Activated gamma-delta T cell treated with anti-CD3 and anti-CD28 coated beads, Interleukin-2, amount 50 U/mL, for 16 hours (primary cell): ENCODE results near the gene PBX2.

Experiments
- DNase-seq: peaks from one replicate; pipeline ENCODE4 v3.0.0-alpha.2; 2020; ENCODE audit warnings: low read depth

Gene PBX2

GRCh38 chr6:32170294-32170693 lies 19.7 kb downstream of the PBX2 start:
- no peak for DNase-seq

- DNase-seq = no peak
These were observed 21.0 kb downstream of the PBX2 start for GRCh38 chr6:32168807-32169591.

DNA sequence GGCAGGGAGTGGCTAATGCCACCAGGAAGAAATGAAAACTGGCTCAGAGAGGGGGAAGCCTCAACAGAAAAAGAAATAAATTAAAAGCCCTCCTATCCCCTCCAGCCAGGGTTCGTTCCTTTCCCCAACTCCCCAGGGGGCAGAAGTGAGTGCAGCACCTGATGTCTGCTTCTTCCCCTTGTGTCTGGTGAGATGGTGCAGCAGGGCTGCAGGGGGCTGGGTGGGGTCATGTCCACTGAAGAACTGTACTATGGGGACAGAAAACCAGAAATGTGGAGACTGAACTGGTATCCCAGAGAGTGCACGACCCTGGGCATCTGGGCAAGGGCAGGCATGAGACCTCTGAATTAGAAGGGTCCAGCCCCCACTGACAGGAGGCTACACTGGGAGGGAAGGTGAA lies 21.7 kb downstream of the PBX2 start:
- no peak for DNase-seq

GRCh38 chr6:32167761-32168262 lies 22.2 kb downstream of the PBX2 start:
- DNase-seq = no peak

GRCh38 chr6:32167154-32167760 lies 22.7 kb downstream of the PBX2 start:
- DNase-seq = no peak

DNA sequence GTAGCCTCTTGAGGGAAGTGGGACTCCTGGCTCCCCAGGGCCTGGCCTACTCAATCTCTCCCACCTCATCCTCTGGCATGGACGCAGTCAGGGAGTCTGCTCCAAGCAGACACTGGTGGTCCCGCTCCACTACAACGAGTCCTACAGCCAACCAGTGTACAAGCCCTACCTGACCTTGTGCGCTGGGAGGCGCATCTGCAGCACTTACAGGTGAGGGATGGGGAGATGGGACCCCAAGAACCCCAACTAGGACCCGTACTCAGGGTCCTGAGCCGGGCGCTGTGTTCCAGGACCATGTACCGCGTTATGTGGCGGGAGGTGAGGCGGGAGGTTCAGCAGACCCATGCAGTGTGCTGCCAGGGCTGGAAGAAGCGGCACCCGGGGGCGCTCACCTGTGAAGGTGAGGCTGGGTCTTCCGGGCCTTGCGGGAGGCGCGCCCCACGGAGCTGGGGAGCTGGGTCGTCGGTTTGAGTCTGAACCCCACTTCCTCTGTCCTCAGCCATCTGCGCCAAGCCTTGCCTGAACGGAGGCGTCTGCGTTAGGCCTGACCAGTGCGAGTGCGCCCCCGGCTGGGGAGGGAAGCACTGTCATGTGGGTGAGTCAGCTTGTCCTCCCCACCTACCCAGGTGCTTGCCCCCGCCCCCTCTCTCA lies 23.5 kb downstream of the PBX2 start:
- no peak for DNase-seq

- DNase-seq = no peak
These were observed 25.7 kb downstream of the PBX2 start, which contains the start of gene EGFL8 for GRCh38 chr6:32164295-32164694. TSS of gene EGFL8 (plus strand) at chr6:32164595. CDS start at chr6:32166166, 1,571 bp downstream.

- DNase-seq = no peak
These were observed 26.3 kb downstream of the PBX2 start for GRCh38 chr6:32163559-32164258.

DNA sequence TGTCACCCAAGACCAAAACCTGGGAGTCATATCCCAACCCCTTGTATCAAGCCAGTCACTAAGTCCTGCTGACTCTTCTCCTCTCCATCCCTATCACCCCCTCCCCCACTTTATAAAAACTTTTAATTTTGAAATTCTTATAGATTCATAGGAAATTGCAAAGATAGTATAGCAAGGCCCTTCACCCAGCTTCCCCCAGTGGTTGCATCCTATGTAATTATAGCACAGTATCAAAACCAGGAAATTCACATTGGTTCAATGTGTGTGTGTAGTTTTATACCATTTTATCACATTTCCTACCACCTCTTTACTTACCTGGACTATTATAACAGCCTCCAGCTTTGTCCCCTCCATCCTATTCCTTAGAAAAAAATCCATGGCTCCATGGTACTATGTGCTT lies 31.9 kb downstream of the PBX2 start:
- no peak for DNase-seq

- DNase-seq = no peak
These were observed 33.1 kb downstream of the PBX2 start for GRCh38 chr6:32156891-32157290.

GRCh38 chr6:32154514-32155161 lies 35.4 kb downstream of the PBX2 start:
- DNase-seq = peak; percentile 40

- peak; percentile 67 for DNase-seq
These were observed 36.2 kb downstream of the PBX2 start, which contains the start of gene PPT2 for GRCh38 chr6:32153564-32154513. TSS of gene PPT2 (plus strand) at chr6:32154141. CDS start at chr6:32154595, 454 bp downstream.

DNA sequence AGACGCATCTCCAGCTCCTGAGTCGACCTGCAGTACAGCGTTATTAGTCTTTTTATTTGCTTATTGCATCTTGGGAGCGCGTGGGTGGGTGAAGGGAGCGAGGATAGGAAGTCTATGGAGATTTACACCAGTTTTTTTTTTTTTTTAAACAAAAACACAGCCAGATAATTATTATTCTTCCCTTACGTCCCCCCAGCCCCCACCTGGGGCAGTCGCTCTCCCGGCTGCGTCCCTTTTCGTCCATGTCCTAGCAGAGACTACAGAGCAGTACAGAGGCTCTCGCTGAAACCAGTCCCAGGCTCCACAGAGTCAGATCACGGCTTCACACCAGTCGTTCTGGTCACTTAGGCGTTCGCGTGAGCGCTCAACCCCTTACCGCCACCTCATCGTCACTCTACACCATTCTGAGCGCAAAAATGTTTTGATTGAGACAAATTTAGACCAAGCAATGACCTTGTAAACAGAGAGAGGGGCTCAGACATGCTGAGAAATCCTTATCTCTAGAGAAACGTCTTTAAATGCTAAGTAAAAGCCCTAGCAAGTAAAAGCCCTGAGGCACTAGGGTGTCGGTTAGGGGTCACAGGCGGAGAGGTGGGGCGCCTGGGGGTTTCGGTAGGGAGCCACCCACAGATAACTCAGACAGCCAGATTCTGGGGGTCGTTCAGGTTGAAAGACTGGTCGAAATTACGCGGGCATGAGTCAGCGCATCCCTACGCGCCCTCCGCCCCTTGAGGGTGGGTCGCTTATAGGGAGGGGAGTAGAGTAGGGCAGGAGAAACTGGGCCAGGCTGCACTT lies 37.0 kb downstream of the PBX2 start:
- DNase-seq = no peak

- no peak for DNase-seq
These were observed 37.9 kb downstream of the PBX2 start, which contains the start of gene PRRT1 for GRCh38 chr6:32151863-32152768. TSS of gene PRRT1 (minus strand) at chr6:32151939. CDS start at chr6:32151827, 112 bp downstream.

GRCh38 chr6:32151181-32151862 lies 38.7 kb downstream of the PBX2 start:
- DNase-seq = no peak

GRCh38 chr6:32149932-32150870 lies 39.8 kb downstream of the PBX2 start:
- no peak for DNase-seq
